ENCODE data around the gene RCAN1. TPM values are rescaled to one million over a fixed set of nuclear protein-coding genes. Genes with fewer than 3 reads are reported as not detected.
"Not testable (repeated sequence)": the region's sequence is repeated elsewhere in the genome, so short reads cannot be mapped to it uniquely, and the experiment has no call there.

The RCAN1 gene
- total RNA-seq, 3 donors from 2014 or later (not counting 1 experiment from before 2014, with no cell fraction given) = 6.7 to 8.9 (median 8.2) TPM

DNA sequence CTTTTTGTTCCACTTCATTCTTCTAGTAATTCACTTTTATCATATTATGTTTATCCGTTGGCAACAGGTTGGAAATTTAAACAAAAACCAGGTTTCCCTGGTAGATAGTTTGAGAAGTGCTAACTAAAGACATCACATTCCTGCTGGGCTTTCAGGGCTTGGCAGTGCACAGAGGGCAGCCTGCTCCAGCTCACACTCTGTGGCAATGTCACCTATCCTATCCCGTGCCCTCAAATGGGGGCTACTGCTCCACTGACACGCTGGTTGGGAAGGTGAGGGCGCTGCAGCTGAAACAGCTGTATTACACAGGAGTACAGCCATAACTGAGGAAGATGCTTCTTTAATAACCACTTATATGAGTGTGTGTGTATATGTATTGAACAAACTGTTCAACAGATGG, 49.7 kb downstream of the RCAN1 start:
- no peaks in the 10 kb centered on the region for H3K9me3 ChIP-seq (ENCODE audit: control insufficient read depth, insufficient read depth, low read length)
- peaks cover 5% of the 10 kb centered on the region for H3K4me1 ChIP-seq (ENCODE audit: control insufficient read depth, insufficient read depth, low read length)
- TF ChIP-seq, protein P1, sequence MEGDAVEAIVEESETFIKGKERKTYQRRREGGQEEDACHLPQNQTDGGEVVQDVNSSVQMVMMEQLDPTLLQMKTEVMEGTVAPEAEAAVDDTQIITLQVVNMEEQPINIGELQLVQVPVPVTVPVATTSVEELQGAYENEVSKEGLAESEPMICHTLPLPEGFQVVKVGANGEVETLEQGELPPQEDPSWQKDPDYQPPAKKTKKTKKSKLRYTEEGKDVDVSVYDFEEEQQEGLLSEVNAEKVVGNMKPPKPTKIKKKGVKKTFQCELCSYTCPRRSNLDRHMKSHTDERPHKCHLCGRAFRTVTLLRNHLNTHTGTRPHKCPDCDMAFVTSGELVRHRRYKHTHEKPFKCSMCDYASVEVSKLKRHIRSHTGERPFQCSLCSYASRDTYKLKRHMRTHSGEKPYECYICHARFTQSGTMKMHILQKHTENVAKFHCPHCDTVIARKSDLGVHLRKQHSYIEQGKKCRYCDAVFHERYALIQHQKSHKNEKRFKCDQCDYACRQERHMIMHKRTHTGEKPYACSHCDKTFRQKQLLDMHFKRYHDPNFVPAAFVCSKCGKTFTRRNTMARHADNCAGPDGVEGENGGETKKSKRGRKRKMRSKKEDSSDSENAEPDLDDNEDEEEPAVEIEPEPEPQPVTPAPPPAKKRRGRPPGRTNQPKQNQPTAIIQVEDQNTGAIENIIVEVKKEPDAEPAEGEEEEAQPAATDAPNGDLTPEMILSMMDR (IDR thresholded peaks at IDR 0.05) = no peak
- intact Hi-C loops (cut with micrococcal nuclease) = no loop called here
- Mint-ChIP-seq H3K27me3 (ENCODE audit: low read depth in 2 of 2) (no peaks in the 10 kb centered on the region), H3K4me1 (peaks cover 17 to 35% of the 10 kb centered on the region in 2 donors), H3K9me3 (no peaks in the 10 kb centered on the region), H3K27ac (no peak overlapping the region), H3K4me3 (no peak overlapping the region), H3K36me3 (no peaks in the 10 kb centered on the region)
- H3K4me3 ChIP-seq (ENCODE audit: low read length) = no peak overlapping the region
- no peaks in the 10 kb centered on the region for H3K27me3 ChIP-seq (ENCODE audit: control insufficient read depth, insufficient read depth, low read length)
- no peaks in the 10 kb centered on the region for H3K36me3 ChIP-seq (ENCODE audit: control insufficient read depth, insufficient read depth, low read length)
- 90% methylated on average over 4 of the region's 4 CpGs for WGBS (ENCODE audit: insufficient coverage)
- ATAC-seq (no peak), DNase-seq (no peak)
- H3K27ac ChIP-seq (ENCODE audit: low read length) = no peak overlapping the region

DNA sequence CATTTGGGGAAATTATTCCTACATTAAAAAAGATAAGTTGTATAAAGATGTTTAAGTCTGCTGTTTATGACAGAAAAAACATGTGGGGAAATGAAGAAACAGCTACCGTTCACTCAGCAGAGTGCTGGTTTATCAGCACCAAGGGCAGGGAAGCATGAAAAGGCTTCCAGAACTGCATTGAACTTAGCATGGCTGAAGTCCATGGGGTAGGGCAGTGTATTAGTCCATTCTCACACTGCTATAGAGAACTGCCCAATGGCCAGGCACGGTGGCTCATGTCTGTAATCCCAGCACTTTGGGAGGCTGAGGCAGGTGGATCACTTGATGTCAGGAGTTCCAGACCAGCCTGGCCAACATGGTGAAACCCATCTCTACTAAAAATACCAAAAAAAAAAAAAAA, 51.5 kb downstream of the RCAN1 start:
- H3K4me1 Mint-ChIP-seq = peaks cover 17 to 19% of the 10 kb centered on the region in 2 donors
- H3K9me3 ChIP-seq (ENCODE audit: control insufficient read depth, insufficient read depth, low read length); H3K9me3 Mint-ChIP-seq; intact Hi-C loops (cut with micrococcal nuclease); DNase-seq; H3K4me1 ChIP-seq (ENCODE audit: control insufficient read depth, insufficient read depth, low read length); H3K4me3 ChIP-seq (ENCODE audit: low read length); ATAC-seq; H3K4me3 Mint-ChIP-seq; H3K27ac Mint-ChIP-seq; H3K27ac ChIP-seq (ENCODE audit: low read length); H3K36me3 ChIP-seq (ENCODE audit: control insufficient read depth, insufficient read depth, low read length); H3K27me3 ChIP-seq (ENCODE audit: control insufficient read depth, insufficient read depth, low read length); H3K36me3 Mint-ChIP-seq; H3K27me3 Mint-ChIP-seq (ENCODE audit: low read depth in 2 of 2): not testable (repeated sequence)
- 100% methylated on average over 1 of the region's 2 CpGs for WGBS (ENCODE audit: insufficient coverage)

DNA sequence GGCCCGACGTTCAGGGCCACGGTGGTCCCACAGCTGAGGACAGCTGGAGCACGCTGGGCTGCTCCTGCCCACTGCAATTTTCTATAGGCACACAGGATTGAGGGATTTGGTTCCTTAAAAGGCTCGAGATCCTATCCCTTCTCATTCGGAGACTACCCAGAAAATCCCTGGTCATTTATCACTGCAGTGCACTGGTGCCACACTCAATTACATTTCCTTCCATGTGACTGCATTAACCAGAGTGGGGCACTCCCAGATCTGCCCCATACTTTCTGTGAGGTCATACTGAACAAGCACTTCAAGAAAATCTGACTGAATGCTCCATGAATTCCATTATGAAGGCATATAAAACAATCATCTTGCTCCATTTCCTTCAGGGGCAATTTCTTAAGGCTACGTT, 53.1 kb downstream of the RCAN1 start:
- H3K4me3 ChIP-seq (ENCODE audit: low read length) = no peak overlapping the region
- H3K27ac ChIP-seq (ENCODE audit: low read length) = no peak overlapping the region
- DNase-seq (no peak), ATAC-seq (no peak)
- H3K4me1 ChIP-seq (ENCODE audit: control insufficient read depth, insufficient read depth, low read length) = peaks cover 5% of the 10 kb centered on the region
- Mint-ChIP-seq H3K9me3 (no peaks in the 10 kb centered on the region), H3K27ac (no peak overlapping the region), H3K4me3 (no peak overlapping the region), H3K27me3 (ENCODE audit: low read depth in 2 of 2) (no peaks in the 10 kb centered on the region), H3K36me3 (no peaks in the 10 kb centered on the region), H3K4me1 (peaks cover 17 to 19% of the 10 kb centered on the region in 2 donors)
- intact Hi-C loops (cut with micrococcal nuclease) = no loop called here
- no peaks in the 10 kb centered on the region for H3K27me3 ChIP-seq (ENCODE audit: control insufficient read depth, insufficient read depth, low read length)
- WGBS (ENCODE audit: insufficient coverage) = 94% methylated on average over 7 of the region's 7 CpGs
- no peaks in the 10 kb centered on the region for H3K36me3 ChIP-seq (ENCODE audit: control insufficient read depth, insufficient read depth, low read length)
- TF ChIP-seq, protein P1 (IDR thresholded peaks at IDR 0.05) = no peak
- no peaks in the 10 kb centered on the region for H3K9me3 ChIP-seq (ENCODE audit: control insufficient read depth, insufficient read depth, low read length)

DNA sequence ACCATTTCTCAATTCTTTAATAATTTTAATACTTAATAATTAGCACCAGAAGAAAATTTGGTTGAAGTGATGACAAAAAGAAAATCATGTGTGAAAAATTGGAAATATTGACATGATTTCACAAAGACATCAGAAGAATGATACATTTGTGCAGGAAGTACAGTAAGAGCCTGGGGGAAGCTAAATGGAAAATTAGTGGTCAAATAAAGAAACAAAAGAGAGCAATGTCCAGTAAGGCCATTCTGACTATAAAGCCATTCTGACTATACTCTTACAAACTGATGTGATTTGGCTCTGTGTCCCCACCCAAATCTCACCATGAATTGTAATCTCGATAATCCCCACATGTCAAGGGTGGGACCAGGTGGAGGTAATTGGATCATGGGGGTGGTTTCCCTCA, 54.3 kb downstream of the RCAN1 start:
- DNase-seq (no peak), ATAC-seq (no peak)
- H3K27me3 Mint-ChIP-seq (ENCODE audit: low read depth in 2 of 2) = no peaks in the 10 kb centered on the region
- no peaks in the 10 kb centered on the region for H3K9me3 Mint-ChIP-seq
- no CpG with 5 or more reads among the region's 1 CpG for WGBS (ENCODE audit: insufficient coverage)
- no peak overlapping the region for H3K27ac Mint-ChIP-seq
- TF ChIP-seq, protein P1 (IDR thresholded peaks at IDR 0.05) = no peak
- peaks cover under 1% of the 10 kb centered on the region for H3K4me1 ChIP-seq (ENCODE audit: control insufficient read depth, insufficient read depth, low read length)
- no peaks in the 10 kb centered on the region for H3K9me3 ChIP-seq (ENCODE audit: control insufficient read depth, insufficient read depth, low read length)
- no peak overlapping the region for H3K27ac ChIP-seq (ENCODE audit: low read length)
- no peaks in the 10 kb centered on the region for H3K36me3 ChIP-seq (ENCODE audit: control insufficient read depth, insufficient read depth, low read length)
- no peaks in the 10 kb centered on the region for H3K36me3 Mint-ChIP-seq
- no peak overlapping the region for H3K4me3 Mint-ChIP-seq
- intact Hi-C loops (cut with micrococcal nuclease) = no loop called here
- H3K4me1 Mint-ChIP-seq = peaks cover 13 to 16% of the 10 kb centered on the region in 2 donors
- H3K4me3 ChIP-seq (ENCODE audit: low read length) = no peak overlapping the region
- no peaks in the 10 kb centered on the region for H3K27me3 ChIP-seq (ENCODE audit: control insufficient read depth, insufficient read depth, low read length)
